ENCODE data around the gene NFAT5. TPM values are rescaled to one million over a fixed set of nuclear protein-coding genes. Genes with fewer than 3 reads are reported as not detected.
"Not testable (repeated sequence)": the region's sequence is repeated elsewhere in the genome, so short reads cannot be mapped to it uniquely, and the experiment has no call there.

NFAT5 gene
- polyA plus RNA-seq, 2 of the 4 experiments (the other 2 are of a cell fraction), result 9.5 to 45.1 TPM

- FAIRE-seq (no peak), ATAC-seq (no peak), DNase-seq (ENCODE audit: low read depth in 1 of 2, low spot score in 1 of 2) (no peak)
- no peak overlapping the region for H3K27ac ChIP-seq
- no peak overlapping the region for H3K4me3 ChIP-seq
- no peak for TF ChIP-seq FOSL2 (IDR thresholded peaks at IDR 0.05)
- TF ChIP-seq FOSL2 (CRISPR knock-in tag; IDR thresholded peaks at IDR 0.05), result no peak
- no peak for TF ChIP-seq CBX8 (IDR thresholded peaks at IDR 0.05)
- no peak for TF ChIP-seq RARB (CRISPR knock-in tag; IDR thresholded peaks at IDR 0.05)
- no peak for TF ChIP-seq EHMT2 (IDR thresholded peaks at IDR 0.05; ENCODE audit: low read depth)
- no peak for TF ChIP-seq RAD21 (conservative IDR thresholded peaks at IDR 0.05 in 1 of 2, IDR thresholded peaks at IDR 0.05 in 1 of 2)
- TF ChIP-seq, protein P1, sequence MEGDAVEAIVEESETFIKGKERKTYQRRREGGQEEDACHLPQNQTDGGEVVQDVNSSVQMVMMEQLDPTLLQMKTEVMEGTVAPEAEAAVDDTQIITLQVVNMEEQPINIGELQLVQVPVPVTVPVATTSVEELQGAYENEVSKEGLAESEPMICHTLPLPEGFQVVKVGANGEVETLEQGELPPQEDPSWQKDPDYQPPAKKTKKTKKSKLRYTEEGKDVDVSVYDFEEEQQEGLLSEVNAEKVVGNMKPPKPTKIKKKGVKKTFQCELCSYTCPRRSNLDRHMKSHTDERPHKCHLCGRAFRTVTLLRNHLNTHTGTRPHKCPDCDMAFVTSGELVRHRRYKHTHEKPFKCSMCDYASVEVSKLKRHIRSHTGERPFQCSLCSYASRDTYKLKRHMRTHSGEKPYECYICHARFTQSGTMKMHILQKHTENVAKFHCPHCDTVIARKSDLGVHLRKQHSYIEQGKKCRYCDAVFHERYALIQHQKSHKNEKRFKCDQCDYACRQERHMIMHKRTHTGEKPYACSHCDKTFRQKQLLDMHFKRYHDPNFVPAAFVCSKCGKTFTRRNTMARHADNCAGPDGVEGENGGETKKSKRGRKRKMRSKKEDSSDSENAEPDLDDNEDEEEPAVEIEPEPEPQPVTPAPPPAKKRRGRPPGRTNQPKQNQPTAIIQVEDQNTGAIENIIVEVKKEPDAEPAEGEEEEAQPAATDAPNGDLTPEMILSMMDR (IDR thresholded peaks at IDR 0.05), result no peak
- no peak for TF ChIP-seq ATOH8 (CRISPR knock-in tag; IDR thresholded peaks at IDR 0.05; ENCODE audit: low read depth)
- no peak for TF ChIP-seq PHF8 (IDR thresholded peaks at IDR 0.05; ENCODE audit: borderline replicate concordance, low read depth)
- H3K9me3 ChIP-seq, result peaks cover 23% of the 10 kb centered on the region
- ChIA-PET POLR2A (interaction anchor here (0.7 kb wide), 1 partner anchor 30 kb away, joined by 4 read pairs; no protein-coding TSS in a partner anchor), CTCF (no interaction called here)
- no peak overlapping the region for H3K4me2 ChIP-seq
- H3K4me1 ChIP-seq, result no peaks in the 10 kb centered on the region
These were observed 67.6 kb downstream of the NFAT5 start for GRCh38 chr16:69633375-69633774.

- H3K27ac ChIP-seq; DNase-seq (ENCODE audit: low read depth in 1 of 2, low spot score in 1 of 2); ATAC-seq; H3K4me3 ChIP-seq; POLR2A ChIA-PET; FAIRE-seq; H3K4me2 ChIP-seq: not testable (repeated sequence)
- H3K4me1 ChIP-seq, result peaks cover 13% of the 10 kb centered on the region; the same call in 2 of the 3 replicates
- peaks cover 23% of the 10 kb centered on the region for H3K9me3 ChIP-seq
- CTCF ChIA-PET, result interaction anchor here (1.5 kb wide), 1 partner anchor 238 kb away, joined by 3 read pairs; no protein-coding TSS in a partner anchor
- 95% methylated on average over 3 of the region's 3 CpGs for WGBS (ENCODE audit: missing lambda C conversion rate)
- peak; percentile 70 for TF ChIP-seq ZFP36 (IDR thresholded peaks at IDR 0.05; ENCODE audit: borderline replicate concordance, partially characterized antibody)
These were observed 70.9 kb downstream of the NFAT5 start for GRCh38 chr16:69636563-69637146.

GRCh38 chr16:69637206-69637865, 71.6 kb downstream of the NFAT5 start:
- WGBS (ENCODE audit: missing lambda C conversion rate), result 97% methylated on average over 3 of the region's 3 CpGs
- FAIRE-seq, POLR2A ChIA-PET, H3K4me3 ChIP-seq, H3K27ac ChIP-seq, ATAC-seq, H3K4me2 ChIP-seq: not testable (repeated sequence)
- peaks cover 13% of the 10 kb centered on the region; the same call in 2 of the 3 replicates for H3K4me1 ChIP-seq
- CTCF ChIA-PET, result interaction anchor here (0.6 to 1.5 kb wide), 2 partner anchors 71 to 239 kb away, joined by 3 read pairs; no protein-coding TSS in a partner anchor
- TF ChIP-seq KDM1A (IDR thresholded peaks at IDR 0.05; ENCODE audit: low read depth) (peak; percentile 32; the same call in 1 of the 2 replicates), CHD4 (IDR thresholded peaks at IDR 0.05; ENCODE audit: borderline replicate concordance) (0 out of 2 replicates have a peak, but pooled peaks have one; percentile 2)
- H3K9me3 ChIP-seq, result peaks cover 23% of the 10 kb centered on the region
- DNase-seq (ENCODE audit: low read depth in 1 of 2, low spot score in 1 of 2), result peak in 1 of 2 experiments; percentile 28

GRCh38 chr16:69643997-69644396, 78.2 kb downstream of the NFAT5 start:
- FAIRE-seq; H3K4me2 ChIP-seq; H3K27ac ChIP-seq; H3K4me3 ChIP-seq; DNase-seq (ENCODE audit: low read depth in 1 of 2, low spot score in 1 of 2); H3K9me3 ChIP-seq; ATAC-seq; POLR2A ChIA-PET: not testable (repeated sequence)
- 93% methylated on average over 3 of the region's 3 CpGs for WGBS (ENCODE audit: missing lambda C conversion rate)
- peaks cover 20% of the 10 kb centered on the region for H3K4me1 ChIP-seq
- CTCF ChIA-PET, result interaction anchor here (0.6 to 1.4 kb wide), 3 partner anchors 14 to 333 kb away, joined by 3 to 5 read pairs (median 3); partner anchors contain the start of gene VPS4A
